ENCODE results near the gene GTF3C5. TPM values are rescaled to one million over a fixed set of nuclear protein-coding genes. Genes with fewer than 3 reads are reported as not detected.
"Not testable (repeated sequence)": the region's sequence is repeated elsewhere in the genome, so short reads cannot be mapped to it uniquely, and the experiment has no call there.

The GTF3C5 gene
- polyA plus RNA-seq, 1 donor, result 46.2 TPM

- DNase-seq (ENCODE audit: low read depth), result no peak
These were observed 34.9 kb upstream of the GTF3C5 start for GRCh38 chr9:132995879-132996278.

DNA sequence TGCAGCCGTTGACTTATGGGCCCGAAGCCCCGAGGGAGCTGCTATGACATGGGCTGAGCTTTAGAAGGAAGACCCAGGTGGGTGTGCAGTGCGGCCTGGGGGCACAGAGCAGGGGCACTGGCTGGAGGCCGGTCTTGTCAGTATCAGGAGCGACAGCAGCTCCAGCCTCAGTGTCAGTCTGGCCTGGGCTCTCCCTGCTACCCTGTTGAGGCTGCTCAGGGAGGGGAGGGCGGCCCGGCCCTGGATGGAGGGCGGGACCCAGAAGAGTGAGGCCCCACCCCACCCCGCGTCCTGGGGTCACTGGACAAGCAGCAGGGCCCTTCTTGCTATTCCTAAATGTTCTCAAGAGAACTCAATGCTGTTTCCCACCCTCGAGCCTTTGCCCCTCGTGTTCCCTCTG, 34.3 kb upstream of the GTF3C5 start:
- DNase-seq (ENCODE audit: low read depth), result no peak

- DNase-seq (ENCODE audit: low read depth), result no peak
These were observed 33.2 kb upstream of the GTF3C5 start for GRCh38 chr9:132997591-132997990.

GRCh38 chr9:132998221-132998620, 32.6 kb upstream of the GTF3C5 start:
- DNase-seq (ENCODE audit: low read depth), result not testable (repeated sequence)

- no peak for DNase-seq (ENCODE audit: low read depth)
These were observed 31.8 kb upstream of the GTF3C5 start for GRCh38 chr9:132998831-132999635.

- no peak for DNase-seq (ENCODE audit: low read depth)
These were observed 28.4 kb upstream of the GTF3C5 start for GRCh38 chr9:133002147-133003070.

- DNase-seq (ENCODE audit: low read depth), result no peak
These were observed 27.7 kb upstream of the GTF3C5 start for GRCh38 chr9:133003071-133003461.

DNA sequence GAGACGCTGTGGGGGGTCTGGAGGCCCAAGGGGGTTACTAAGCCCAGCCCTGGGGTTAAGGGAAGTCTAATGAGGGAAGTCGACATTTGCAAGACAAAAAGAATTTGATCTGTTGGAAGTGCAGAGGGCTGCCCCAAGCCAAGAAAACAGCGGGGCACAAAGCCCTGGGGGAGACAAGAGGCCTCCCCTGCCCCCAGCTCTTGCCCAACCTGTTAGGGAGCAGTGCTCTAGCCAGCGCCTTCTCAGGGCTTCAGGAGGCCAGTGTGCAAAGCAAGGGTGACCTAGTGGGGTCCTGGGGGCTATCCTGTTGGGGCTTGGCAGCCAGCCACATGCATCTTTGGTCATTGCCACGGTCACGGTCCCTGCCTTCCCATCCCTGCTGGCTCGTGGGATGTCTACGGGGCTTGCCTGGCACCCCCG, 27.1 kb upstream of the GTF3C5 start:
- DNase-seq (ENCODE audit: low read depth), result no peak

DNA sequence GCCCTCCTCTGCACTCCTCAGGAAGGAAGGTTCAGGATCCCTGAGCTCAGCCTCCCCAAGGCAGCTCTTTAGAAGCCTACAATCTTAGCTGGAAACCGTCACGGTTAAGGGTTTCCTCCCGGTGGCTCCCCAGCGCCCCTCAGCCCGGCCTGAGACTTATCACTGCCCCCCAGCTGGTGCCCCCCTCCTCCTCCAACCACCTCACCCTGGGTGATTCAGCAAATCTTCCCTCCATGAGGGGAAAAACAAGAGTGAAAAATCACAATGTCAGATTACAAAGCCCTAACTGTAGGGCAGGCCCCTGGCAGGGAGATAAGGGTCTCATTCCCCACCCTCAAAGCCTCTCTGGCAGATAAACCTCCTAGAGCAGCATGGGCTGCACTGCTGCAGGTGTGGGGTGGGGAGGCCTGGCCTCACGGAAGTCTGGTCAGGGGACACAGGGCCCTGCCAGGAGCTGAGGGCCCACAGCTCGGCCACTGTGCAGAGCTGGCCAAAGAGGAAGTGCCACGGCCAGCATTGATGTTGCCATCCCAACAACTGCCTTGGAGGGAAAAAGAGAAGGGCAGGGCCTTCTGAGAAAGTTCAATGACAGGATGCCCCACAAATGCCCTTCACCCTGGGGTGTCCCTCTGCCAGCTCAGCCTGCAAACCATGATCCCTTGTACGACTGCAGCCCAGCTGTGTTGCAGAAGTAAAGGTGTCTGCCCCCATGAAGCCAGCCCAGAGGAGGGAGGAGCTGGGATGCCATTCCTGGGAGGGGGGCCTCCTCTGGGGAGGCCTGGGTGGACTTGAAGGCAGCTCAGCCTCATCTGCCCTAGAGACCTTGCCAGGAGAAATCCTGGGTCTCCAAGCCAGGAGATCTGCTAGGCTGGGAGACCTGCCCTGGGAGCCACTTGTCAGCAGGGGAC, 26.5 kb upstream of the GTF3C5 start:
- DNase-seq (ENCODE audit: low read depth), result no peak

GRCh38 chr9:133004999-133005760, 25.6 kb upstream of the GTF3C5 start:
- no peak for DNase-seq (ENCODE audit: low read depth)

DNA sequence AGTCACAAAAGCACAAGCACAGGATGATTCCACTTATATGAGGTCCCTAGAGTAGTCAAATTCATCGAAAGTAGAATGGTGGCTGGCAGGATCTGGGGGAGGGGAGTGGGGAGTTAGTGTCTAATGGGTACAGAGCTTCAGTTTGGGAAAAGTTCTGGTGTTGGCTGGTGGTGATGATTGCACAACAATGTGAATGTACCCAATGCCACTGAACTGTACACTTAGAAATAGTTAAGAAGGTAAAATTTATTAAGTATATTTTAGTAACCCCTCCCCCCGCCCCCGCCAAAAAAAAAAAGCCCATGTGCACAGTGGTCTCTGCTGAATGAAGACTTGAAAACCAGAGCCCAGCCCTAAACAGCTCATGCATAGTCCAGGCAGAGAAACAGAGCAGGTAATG, 24.8 kb upstream of the GTF3C5 start:
- no peak for DNase-seq (ENCODE audit: low read depth)

GRCh38 chr9:133006731-133007352, 24.0 kb upstream of the GTF3C5 start:
- DNase-seq (ENCODE audit: low read depth), result no peak

DNA sequence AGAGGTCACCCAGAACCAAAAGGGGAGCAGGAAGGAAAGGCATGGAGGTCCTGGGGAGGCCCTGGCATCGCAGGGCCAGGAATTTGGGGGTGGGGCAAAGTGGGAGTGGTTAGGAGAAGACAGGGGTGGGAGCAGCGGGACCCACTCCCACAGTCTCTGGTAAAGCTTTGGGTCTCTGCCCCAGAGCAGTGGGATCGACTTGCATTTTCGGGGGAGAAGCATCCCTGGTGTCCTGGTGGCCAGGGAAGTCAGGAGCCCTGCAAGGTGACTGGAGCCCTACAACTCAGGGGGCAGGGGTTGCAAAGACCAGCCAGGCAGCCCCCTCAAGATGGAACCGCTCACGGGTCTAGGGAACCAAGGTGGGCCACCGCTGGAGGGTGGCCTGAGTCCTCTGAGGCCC, 22.4 kb upstream of the GTF3C5 start:
- no peak for DNase-seq (ENCODE audit: low read depth)

- DNase-seq (ENCODE audit: low read depth), result no peak
These were observed 22.0 kb upstream of the GTF3C5 start for GRCh38 chr9:133008824-133009223.

DNA sequence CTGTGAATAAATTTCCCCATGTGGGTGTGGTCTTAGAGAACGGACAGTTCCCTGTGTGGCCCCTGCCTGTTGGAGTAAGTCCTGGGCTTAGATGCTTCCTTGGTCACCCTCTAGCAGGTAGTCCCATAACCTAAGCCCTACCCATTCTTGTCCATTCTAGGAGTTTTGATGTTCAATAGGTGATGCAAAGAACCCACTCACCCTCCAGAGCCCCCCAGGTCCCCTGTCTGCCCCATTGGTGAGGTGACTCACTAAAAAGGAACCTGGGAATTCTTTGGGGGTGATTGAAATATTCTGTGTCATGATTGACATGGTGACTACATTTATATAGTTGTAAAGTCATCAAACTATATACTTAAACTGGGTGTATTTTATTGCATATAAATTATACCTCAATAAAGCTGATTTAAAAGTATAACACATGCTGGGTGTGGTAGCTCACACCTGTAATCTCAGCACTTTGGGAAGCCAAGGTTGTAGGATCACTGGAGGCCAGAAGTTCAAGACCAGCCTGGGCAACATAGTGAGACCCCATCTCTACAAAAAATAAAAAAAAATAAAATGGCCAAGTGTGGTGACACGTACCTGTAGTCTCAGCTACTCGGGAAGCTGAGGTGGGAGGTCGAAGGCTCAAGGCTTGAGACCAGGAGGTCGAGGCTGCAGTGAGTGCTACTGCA, 20.8 kb upstream of the GTF3C5 start:
- DNase-seq (ENCODE audit: low read depth), result no peak

DNA sequence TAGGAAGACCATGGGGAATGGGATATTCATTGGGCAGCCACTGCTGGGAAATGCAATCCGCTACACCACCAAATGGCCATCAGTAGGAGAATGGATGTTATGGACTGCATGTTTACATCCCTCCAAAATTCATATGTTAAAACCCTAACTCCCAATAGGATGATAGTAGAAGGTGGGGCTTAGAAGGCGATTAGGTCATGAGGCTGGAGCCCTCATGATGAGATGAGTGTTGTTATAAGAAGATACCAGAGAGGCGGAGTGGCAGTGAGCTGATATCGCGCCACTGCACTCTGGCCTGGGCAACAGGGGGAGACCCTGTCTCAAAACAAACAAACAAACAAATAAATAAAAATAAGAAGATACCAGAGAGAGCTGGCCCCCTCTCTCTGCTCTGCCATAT, 16.1 kb upstream of the GTF3C5 start:
- DNase-seq (ENCODE audit: low read depth), result no peak

DNA sequence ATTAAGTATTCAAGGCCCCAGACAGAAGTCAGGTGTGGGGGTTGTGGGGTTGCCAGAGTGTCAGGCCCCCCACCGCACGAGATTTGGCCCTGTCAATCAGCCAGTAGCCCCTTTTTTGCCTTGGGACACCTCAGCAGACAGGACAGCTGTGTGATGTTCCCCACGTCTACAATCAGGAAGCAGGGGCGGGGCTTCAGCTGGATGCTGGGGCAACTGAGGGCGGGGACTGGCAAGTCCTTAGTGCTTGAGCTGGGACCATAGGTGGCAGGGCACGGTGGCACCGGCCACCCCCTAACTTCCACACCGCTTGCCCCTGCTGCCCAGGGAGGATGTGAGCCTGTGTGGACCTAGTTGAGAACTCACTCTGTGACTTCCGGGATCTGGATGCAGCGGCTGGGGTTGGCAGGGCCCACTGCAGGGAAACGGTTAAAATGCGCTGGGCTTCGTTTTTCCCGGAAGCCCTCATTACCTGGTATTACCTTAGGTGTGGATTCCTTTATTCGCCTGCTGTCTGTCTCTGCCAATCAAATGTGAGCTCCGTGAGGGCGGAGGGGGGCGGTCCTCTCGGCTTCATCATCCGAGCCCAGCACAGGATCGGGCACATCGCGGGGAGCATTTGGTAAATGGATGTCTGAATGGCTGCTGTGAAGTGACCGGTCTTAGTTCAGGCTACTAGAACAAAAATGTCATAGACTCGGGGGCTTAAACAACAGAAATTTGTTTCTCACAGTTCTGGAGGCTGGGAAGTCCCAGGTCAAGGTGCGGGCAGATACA, 7.5 kb upstream of the GTF3C5 start:
- DNase-seq (ENCODE audit: low read depth), result no peak

- no peak for DNase-seq (ENCODE audit: low read depth)
These were observed 4.4 kb upstream of the GTF3C5 start for GRCh38 chr9:133026426-133026825.

- DNase-seq (ENCODE audit: low read depth), result no peak
These were observed 3.7 kb upstream of the GTF3C5 start for GRCh38 chr9:133027134-133027533.

Data from forelimb muscle (tissue), 1 donor.